NCI-H2227 (cell line): ENCODE measurements around the gene AHCYL1.
"Not testable (repeated sequence)": the region's sequence is repeated elsewhere in the genome, so short reads cannot be mapped to it uniquely, and the experiment has no call there.

Experiments used
- DNase-seq: peaks from one replicate; lab custom pipeline; 2025; ENCODE audit not compliant: unreplicated experiment; lab: John Stamatoyannopoulos, UW

The AHCYL1 gene

DNA sequence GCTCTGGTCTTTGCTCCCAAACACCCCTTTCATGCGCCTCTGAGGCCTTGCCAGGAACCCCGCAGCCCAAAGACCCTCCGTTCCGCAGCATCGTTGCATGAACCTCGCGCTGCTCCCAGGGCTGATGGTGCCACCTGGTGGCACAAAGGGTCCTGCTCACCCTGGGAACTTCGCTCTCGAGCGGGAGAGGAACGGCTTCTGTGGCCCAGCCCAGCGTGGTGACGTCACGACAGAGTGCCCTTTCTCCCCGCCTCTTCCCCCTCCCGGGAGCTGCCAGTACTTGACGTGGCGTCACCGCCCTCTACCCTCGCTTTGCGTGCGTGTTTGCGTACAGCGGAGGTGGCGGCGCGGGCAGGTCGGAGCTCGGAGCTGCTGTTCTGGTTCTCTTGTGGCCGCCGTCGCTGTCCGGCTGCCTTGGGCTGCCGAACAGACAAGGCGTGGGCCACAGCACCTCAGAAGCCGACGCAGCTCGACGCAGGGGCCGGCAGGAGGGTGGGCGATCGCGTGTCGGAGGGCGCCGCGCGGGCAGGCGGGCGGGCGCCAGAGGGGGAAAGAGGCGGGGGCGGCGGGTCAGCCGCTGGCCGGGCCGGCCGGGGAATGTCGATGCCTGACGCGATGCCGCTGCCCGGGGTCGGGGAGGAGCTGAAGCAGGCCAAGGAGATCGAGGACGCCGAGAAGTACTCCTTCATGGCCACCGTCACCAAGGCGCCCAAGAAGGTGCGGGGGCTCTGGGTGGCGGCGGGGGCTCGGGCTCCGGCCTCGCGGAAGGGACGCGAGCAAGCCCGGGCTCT lies at the start of gene AHCYL1:
TSS of gene AHCYL1 (plus strand) at position 310 of the 791 bp plus-strand sequence. CDS start at position 598, 288 bp downstream.
- DNase-seq: peak; percentile 99

DNA sequence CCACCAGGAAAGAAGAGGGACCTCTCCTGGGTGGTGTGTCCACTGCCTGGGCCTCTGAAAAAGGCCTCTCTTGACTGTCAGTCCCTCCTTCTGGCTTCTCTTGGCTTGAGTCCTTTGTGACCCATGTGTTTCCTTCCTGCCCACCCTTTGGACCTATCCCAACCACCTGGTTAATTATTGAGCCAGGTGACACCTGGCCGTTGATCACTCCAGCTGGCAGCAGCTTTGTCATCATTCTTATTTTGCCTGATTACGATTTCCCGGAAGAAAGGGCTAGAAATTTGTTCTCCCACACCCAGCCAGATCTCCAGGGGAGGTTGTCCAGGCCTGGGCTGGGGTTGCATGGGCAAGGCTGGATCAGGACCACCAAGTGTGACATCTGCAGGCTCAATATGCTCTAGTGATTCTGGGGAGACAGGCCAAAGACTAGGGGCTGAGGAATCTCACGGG lies 49.1 kb upstream of the AHCYL1 start:
- DNase-seq: no peak

DNA sequence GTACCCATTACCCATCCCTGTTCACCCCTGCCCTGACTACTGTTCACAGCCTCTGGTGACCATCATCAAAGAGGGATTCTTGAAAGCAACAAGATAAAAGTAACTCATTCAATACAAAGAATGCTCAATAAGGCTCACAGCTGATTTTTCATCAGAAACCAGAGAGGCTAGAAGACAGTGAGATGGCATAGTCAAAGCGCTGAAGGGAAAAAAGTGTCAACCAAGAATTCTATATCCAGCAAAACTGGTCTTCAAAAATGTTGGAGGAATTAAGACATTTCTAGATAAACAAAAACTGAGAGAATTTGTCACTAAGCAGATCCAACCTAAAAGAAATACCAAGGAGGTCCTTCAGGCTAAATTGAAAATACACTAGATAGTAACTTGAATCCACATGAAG lies 46.8 kb upstream of the AHCYL1 start:
- DNase-seq: no peak

DNA sequence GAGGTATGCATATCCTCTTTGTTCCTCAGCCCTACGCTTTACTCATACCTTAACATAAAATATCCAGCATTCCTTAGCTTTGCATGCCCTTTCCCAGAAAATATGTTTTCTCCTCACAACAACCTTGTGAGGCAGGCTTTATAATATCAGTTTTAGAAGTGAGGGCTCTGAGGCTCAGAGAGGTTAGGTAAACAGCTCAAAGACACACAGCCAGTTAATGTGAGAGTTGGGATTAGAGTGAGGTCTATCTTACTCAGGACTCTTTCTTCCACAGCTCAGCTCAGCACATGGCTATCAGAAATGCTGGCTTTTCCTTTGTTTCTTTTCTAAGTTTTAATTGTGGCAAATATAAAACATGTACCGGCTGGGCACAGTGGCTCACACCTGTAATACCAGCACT lies 46.0 kb upstream of the AHCYL1 start:
- DNase-seq: no peak

DNA sequence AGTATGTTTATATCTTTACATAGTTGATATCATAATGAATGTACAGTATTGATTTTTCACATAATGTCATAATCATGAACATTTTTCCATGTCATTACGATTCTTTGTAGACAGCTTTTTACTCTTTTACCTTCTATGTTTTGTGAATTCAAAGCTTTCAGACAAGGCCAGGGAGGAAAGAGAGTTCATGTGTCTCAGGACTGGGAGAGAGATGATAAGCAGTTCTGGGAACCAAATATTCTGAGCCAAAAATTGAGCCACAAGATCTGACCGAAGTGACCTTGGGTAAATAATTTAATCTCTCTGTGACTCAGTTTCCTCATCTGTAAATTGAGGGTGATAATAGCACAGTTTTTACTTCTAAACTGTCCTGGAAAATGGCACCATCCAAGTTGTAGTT lies 42.1 kb upstream of the AHCYL1 start:
- no peak for DNase-seq

DNA sequence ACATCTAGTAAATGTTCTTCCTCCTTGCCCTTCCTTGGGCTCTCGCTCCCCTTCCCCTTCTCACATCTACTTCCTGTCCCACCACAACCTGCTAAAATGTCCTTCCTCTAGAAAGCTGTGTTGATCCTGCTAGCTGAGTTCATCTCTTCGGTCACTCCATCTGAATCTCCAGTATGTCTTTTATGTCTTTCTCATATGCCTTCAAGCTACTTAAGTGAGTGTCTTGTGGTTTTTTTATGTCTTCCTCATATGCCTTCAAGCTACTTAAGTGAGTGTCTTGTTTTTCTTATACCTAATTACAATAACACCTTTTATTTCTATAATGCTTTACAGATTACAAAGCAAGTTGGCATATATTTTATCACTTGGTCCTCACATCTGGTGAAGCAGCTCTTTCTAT lies 40.0 kb upstream of the AHCYL1 start:
- DNase-seq: no peak

DNA sequence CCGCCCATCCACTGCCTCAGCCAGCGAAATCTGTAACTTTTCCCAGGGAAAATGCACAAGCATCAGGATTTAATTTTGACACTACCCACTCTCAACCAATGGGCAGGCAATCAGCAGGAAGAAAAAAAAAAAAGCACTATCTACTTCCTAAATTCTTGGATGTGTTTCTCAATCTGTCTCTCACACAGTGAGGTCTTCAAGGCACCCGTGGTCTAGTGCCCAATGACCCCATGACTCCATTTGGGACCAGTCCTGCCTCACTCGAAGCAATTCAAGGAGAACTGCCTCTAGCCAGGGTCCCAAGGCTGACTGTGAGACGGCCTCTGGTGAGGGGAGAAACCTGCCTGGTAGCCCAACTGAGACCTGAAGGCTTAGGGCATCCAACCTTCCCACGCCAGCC lies 38.1 kb upstream of the AHCYL1 start:
- no peak for DNase-seq

DNA sequence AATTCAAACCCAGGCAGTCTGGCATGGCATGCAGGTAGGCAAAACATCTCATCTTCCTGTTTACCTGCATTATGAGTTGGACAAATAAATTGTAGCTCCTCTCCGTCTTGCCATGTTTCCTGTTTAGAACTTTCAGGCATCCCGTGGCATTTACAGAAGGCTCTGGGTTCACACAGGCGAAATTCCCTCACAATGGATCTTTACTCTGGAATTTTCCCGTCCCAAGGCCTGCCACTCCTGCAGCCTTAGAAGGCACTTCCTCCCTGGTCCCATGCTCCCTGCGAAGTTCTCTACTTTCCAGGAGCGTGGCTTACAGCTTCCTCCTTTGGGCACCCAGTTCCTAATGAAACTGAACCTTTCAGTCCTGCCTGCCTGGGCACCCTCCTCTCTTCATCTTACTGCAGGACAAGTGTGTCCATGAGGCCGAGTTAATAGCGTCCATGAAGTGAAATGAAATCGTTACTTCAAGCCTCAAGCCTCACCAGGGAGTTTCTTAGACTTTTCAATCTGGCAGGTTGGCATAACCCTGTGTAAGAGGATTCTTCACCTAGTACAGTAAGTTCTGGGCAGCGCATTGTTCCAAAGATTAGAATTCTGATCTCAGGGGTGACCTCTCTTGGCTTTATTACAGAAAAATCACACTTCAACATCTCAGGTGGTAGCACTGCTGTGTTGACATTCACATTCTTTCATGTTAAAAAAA lies 36.8 kb upstream of the AHCYL1 start:
- DNase-seq: no peak

DNA sequence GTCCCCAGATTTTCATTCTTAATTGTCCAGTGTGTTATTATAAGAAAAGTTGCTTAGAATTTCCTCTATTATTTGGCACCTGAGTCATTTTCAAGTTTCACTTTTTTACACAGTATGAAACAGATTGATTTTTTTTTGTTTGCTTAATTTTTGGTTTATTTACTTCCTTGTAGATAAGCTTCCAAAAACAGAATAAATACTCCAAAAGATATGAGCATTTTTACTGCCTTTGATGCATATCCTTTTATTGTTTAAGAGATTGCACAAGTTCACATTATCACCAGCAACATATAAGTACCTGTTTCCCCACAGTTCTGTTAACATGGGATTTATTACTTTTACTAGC lies 36.3 kb upstream of the AHCYL1 start:
- no peak for DNase-seq

DNA sequence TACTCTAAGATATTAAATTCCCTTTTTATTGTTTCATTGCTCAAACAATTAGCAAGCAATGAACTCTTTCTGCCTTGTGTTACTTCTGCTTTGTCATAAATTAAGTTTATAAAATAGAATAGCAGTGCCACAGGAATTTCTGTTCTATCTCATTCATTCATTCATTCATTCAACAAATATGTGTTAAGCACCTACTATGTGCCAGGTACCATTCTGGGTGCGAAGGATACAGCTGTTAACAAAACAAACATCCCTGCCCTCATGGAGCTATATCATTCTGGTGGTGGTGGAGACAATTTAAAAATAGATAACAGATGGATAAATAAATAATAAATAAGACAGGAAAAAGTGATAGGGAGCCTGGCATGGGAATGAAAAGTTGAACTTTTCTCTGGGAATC lies 34.5 kb upstream of the AHCYL1 start:
- DNase-seq: no peak

DNA sequence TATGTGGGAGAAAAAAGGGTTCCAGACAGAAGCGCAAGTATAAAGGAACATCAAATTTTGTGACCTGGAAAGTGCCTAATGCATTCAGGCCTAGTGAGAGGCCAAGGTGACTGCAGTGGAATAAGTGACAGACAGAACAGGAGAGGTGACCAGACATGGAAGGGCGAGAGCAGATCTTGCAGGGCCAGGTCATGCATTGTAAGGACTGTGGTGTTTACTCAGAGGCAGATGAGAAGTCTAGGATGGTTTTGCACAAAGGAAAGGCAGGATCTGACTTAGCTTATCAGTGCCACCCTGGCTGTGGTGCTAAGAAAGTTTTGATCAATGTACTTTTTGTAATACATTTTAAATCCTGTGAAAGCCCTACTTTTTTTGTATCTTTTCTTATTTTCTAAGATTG lies 34.1 kb upstream of the AHCYL1 start:
- DNase-seq: no peak

DNA sequence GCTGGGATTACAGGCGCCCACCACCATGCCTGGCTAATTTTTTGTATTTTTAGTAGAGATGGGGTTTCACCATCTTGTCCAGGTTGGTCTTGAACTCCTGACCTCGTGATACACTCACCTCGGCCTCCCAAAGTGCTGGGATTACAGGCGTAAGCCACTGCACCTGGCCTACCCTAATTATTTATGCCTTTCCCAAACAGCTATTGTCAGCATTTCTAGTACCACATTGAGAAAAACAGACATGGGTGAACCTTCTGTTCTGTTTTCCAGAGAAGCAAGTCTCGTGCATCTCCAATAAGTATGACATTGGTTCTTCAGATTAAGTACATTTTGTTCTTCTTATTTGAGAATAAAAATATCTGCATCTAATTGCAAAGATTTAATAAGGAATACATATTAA lies 33.1 kb upstream of the AHCYL1 start:
- not testable (repeated sequence) for DNase-seq

DNA sequence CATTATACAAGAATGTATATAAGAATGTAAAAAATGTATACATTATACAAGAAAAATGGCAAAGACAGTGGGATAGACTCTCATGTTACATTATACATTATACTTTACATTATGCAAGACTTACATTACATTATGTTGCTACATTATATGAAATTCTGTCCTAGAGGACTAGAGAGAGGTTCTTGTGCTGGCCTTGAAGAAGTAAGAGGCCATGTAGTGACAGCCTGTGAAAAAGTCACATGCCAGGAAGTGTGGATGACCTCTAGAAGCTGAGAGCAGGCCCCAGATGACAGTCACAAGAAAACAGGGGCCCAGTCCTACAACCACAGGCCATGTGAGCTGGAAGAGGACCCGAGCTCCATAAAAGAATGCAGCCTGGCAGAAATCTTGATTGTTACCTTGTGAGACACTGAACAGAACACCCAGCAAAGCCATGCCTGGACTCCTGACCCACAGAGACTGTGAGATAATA lies 30.5 kb upstream of the AHCYL1 start:
- no peak for DNase-seq

DNA sequence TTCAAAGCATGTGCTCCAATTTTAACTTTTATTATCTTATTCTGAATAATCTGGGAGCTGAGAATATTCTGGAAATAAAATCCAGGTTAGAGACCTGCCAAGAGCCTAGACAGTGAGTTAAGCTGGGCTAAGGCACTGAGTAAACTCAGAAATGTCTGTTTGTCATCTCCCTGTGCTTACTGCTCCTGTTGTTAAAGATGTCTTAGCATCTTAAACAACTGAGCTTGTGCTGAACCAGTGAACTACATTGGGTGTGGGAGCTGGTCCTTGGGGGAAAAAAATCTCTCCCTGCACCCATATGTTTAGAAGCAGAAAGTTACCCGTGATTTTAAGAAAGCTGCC lies 25.0 kb upstream of the AHCYL1 start:
- no peak for DNase-seq

DNA sequence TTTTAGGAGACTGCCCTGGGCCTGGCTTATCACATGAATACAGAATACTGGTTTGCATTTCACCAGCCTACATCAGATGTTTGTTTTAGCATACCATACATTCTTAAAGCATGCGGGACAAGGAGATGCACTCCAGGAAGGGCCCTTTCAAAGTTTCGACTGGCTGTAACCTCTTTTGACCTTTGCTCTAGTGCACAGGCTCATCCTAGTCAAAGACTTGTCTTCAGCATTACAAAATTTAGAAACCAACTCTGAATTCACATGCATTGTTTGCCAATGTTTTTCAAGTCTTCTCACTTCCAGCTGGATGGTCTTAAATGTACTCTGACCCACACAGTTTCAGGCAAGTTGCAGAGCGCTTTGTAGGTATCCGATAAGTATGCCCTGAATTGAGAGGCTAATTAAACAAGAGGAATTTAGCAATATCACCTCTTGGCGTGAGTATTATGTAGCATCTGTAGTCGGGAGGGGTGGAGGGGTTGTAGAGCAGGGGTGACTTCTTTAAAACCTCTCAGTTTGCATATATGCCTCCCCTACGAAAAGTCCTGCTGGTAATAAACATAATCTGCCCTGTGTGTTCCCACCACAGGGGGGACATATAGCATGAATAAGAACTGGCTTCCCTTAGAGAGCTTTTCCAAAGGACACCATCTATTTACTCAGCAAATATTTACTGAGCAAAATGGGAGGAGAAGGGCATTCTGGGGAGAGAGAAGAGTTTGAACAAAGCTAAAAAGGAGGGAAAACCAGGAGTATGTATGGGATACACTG lies 24.4 kb upstream of the AHCYL1 start:
- peak; percentile 23 for DNase-seq

DNA sequence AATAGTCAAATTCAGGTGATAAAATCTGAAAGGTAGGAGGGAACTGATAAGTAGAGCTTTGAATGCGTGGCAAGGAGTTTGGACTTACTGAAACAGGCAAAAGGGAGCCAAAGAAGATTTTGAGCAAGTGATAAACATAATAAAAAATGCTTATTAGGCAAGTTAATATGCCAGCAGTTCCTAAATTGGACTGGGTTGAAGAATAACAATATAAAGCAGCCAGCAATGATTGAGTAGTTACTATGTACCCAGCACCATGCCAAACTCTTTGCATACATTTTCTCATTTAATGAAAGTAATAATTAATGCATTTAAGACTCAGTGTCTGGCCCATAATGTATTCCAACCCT lies 23.8 kb upstream of the AHCYL1 start:
- no peak for DNase-seq

DNA sequence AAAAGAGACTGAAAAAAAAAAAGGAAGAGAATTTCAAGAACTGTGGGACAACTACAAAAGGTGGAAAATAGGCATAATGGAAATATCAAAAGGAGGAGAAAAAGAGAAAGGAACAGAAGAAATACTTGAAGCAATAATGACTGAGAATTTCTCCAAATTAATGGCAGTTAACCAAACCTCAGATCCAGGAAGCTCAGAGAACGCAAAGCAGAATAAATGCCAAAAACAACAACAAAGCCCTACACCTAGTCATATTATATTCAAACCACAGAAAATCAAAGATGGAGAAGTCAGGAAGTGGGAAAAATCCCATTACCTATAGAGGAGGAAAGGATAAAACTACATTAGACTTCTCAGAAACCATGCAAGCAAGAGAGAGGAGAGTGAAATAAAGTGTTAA lies 20.7 kb upstream of the AHCYL1 start:
- no peak for DNase-seq

DNA sequence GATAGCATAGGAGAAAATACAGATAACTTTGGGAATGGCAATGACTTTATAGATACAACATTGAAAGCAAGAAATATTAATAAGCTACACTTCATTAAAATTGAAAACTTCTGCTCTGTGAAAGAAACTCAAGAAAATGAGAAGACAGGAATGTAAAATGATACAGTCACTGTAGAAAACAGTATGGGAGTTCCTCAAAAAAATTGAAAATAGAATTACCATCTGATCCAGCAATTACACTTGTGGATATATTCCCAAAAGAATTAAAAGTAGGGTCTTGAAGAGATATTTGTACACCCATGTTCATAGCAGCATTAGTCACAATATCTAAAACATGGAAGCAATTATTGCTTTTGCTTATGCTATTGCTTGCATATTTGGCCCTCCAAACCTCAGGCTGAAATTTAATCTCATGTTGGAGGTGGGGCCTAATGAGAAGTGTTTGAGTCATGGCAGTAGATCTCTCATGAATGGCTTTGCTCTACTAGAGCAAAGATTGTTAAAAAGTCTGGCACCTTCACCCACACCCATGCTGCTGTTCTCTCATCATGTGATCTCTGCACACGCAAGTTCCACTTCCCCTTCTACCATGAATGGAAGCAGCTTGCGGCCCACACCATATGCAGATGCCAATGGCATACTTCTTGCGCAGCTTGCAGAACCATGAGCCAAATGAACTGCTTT lies 15.3 kb upstream of the AHCYL1 start:
- no peak for DNase-seq

DNA sequence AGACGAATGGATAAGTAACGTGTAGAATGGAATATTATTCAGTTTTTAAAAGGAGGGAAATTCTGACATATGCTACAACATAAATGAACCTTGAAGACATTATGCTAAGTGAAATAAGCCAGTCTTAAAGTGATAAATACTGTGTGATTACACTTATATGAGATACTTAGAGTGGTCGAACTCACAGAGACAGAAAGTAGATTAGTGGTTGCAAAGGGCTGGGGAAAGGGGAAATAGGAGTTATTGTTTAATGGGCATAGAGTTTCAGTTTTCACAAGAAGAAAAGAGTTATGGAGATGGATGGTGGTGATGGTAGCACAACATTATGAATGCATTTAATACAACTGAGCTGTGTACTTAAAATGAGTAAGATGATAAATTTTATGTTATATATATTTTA lies 14.7 kb upstream of the AHCYL1 start:
- no peak for DNase-seq

DNA sequence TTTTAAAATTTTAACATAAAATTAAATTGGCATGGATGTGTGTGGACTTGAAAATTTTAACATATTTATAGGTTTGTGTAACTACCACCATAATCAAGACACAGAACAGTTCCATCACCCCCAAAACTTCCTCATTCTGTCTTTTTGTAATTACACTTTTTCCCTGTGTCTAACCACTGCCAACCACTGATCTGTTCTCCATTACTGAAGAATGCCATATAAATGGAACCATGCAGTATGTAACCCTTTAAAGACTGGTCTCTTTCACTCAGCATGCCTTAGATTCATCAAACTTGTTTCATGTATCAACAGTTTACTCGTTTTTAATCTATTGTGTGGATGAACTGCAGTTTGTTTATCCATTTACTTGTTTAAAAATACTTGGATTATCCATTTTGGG lies 13.0 kb upstream of the AHCYL1 start:
- DNase-seq: no peak

DNA sequence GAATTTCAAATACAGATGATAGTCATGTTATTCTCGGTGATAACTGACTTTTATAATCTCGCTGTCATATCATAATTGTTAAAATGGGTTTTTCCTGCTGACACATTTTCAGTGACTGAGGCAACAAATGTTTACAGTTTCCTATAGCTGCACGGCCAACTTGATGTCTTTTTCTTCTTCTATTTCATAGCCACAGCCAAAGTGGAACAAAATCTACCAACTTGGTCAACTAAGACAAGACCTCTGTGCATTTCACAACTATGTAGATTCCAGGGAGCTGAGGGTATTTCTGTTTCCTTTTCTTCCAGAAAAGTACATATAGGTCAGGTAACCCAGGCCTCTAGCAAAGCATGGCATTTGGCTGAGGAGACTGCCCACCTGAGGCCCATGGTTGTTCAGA lies 10.4 kb upstream of the AHCYL1 start:
- DNase-seq: no peak
